Common myeloid progenitor, CD34-positive (primary cell): Measurements from ENCODE around the gene ZNRF2.

Experiments used
- CTCF ChIA-PET: fragments of 350-600 bp; sonication (Branson Sonifier 250); formaldehyde crosslinking; loops from one replicate; lab custom pipeline; 2021; ENCODE audit warnings: antibody characterized with exemption; lab: Charles Lee
- POLR2A ChIA-PET: fragments of 350-600 bp; sonication (Branson Sonifier 250); formaldehyde crosslinking; loops from one replicate; lab custom pipeline; 2021; ENCODE audit warnings: antibody characterized with exemption; lab: Charles Lee
- DNase-seq, 3 donors: peaks; one replicate each; pipeline versions ENCODE4 v3.0.0 to v3.0.0-alpha.2; 2013
- H3K27ac ChIP-seq, 2 experiments: 1 replicate in 1 of 2; 2 replicates in 1 of 2; pipeline ENCODE4 v1.7.0; 2013; ENCODE audit warnings: inconsistent platforms in 2 of 2, low read length in 2 of 2, mild to moderate bottlenecking in 2 of 2, low read depth in 1 of 2, moderate library complexity in 1 of 2; ENCODE audit not compliant: severe bottlenecking in 2 of 2, insufficient read depth in 1 of 2, poor library complexity in 1 of 2
- H3K27me3 ChIP-seq, 5 experiments: replicated peaks in 2 of 5; 1 replicate in 3 of 5; 2 replicates in 2 of 5; pipeline versions ENCODE4 v1.6.1 to v1.7.0; 2013; ENCODE audit warnings: low read length in 4 of 5, mild to moderate bottlenecking in 2 of 5, moderate library complexity in 2 of 5, inconsistent platforms in 1 of 5; ENCODE audit not compliant: insufficient read depth in 5 of 5, control insufficient read depth in 4 of 5
- H3K36me3 ChIP-seq, 4 experiments: 1 replicate in 2 of 4; 2 replicates in 2 of 4; pipeline versions ENCODE4 v1.6.1 to v1.7.0; 2013; ENCODE audit warnings: low read length in 3 of 4, control low read depth in 1 of 4, mild to moderate bottlenecking in 1 of 4; ENCODE audit not compliant: control insufficient read depth in 4 of 4, insufficient read depth in 4 of 4
- H3K4me1 ChIP-seq, 4 experiments: 1 replicate in 3 of 4; 2 replicates in 1 of 4; pipeline versions ENCODE4 v1.6.1 to v1.7.1; 2013; ENCODE audit warnings: low read length in 3 of 4, mild to moderate bottlenecking in 3 of 4, control low read depth in 1 of 4, inconsistent platforms in 1 of 4, moderate library complexity in 1 of 4; ENCODE audit not compliant: control insufficient read depth in 4 of 4, insufficient read depth in 4 of 4; ENCODE audit errors: control extremely low read depth in 1 of 4
- H3K4me3 ChIP-seq, 7 experiments: 1 replicate in 4 of 7; 2 replicates in 3 of 7; pipeline versions ENCODE4 v1.5.1 to v1.7.0; 2013; ENCODE audit warnings: mild to moderate bottlenecking in 7 of 7, low read length in 6 of 7, moderate library complexity in 6 of 7, inconsistent platforms in 2 of 7, low read depth in 2 of 7, control low read depth in 1 of 7; ENCODE audit not compliant: insufficient read depth in 4 of 7, control insufficient read depth in 1 of 7; ENCODE audit errors: extremely low read depth in 1 of 7
- H3K9me3 ChIP-seq, 5 experiments: 1 replicate in 4 of 5; 2 replicates in 1 of 5; pipeline versions ENCODE4 v1.6.1 to v1.7.1; 2013; ENCODE audit warnings: low read length in 4 of 5, mild to moderate bottlenecking in 2 of 5, inconsistent platforms in 1 of 5, low read depth in 1 of 5, moderate library complexity in 1 of 5; ENCODE audit not compliant: control insufficient read depth in 4 of 5, insufficient read depth in 2 of 5; ENCODE audit errors: control extremely low read depth in 1 of 5
- WGBS: methylation state at CpG from one replicate; pipeline ENCODE4 v1.1.5; 2013; ENCODE audit not compliant: insufficient coverage; 5-methylcytosine and 5-hydroxymethylcytosine counted together

ZNRF2 gene

DNA sequence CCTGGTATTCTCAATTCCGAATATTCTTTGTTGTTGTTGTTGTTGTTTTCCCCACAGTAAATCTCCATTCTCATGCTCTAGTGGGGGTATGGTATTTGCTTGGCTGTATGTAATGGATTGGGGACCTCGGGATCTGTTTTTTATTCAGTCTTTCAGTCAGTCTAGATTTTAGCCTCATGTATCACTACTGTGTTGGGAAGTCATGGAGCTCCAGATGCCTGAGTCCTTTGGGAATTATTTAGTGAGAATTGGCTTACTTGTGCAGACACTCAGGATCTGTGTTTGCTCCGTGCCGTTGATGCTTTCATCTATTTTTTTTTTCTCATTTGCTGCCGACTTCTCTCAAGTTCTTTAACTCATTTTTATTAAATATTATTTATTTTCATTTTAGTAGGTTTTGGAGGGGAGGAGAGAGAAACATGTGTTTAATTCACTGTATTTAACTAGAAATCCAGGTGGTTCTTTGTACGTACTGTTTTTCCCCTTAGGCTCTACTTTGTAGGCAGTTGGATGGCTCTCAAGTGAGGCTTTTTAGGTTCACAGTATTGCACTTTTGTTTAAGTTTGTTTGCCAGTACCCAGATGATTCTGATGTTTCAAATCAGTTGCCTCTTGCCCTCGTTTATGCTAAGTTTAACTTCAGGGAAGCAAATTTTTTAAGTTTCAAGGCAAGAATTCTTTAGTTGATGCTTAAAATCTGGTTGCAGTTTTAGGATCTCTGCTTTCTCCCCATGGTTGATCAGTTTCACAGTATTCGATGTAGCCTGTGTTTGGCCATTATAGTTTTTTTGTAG is 36.9 kb downstream of the ZNRF2 start:
- no peak for DNase-seq
- peaks cover 17 to 24% (median 20%) of the 10 kb centered on the region in 4 experiments for H3K4me1 ChIP-seq
- H3K27ac ChIP-seq, result peak overlapping the region; percentile 27 to 76
- 58% methylated on average over 4 of the region's 8 CpGs for WGBS
- no peaks in the 10 kb centered on the region for H3K9me3 ChIP-seq
- ChIA-PET CTCF (interaction anchor here (1.6 to 2.0 kb wide), 3 partner anchors 8 to 17 kb away, joined by 6 to 11 read pairs (median 9); no protein-coding TSS in a partner anchor), POLR2A (interaction anchor here (0.7 to 1.4 kb wide), 3 partner anchors 10 to 138 kb away, joined by 3 to 7 read pairs (median 5); no protein-coding TSS in a partner anchor)
- peaks cover 0 to 5% (median 2%) of the 10 kb centered on the region in 4 experiments for H3K36me3 ChIP-seq
- no peaks in the 10 kb centered on the region for H3K27me3 ChIP-seq
- H3K4me3 ChIP-seq, result peak overlapping the region in 5 of 7 experiments; percentile 27 to 71 (median 59)

- peaks cover 0 to 9% (median 4%) of the 10 kb centered on the region in 4 experiments for H3K36me3 ChIP-seq
- H3K27me3 ChIP-seq, result no peaks in the 10 kb centered on the region
- peak overlapping the region; percentile 27 to 76 for H3K27ac ChIP-seq
- H3K4me1 ChIP-seq, result peaks cover 17 to 22% (median 19%) of the 10 kb centered on the region in 4 experiments
- POLR2A ChIA-PET, result interaction anchor here (0.7 to 1.4 kb wide), 2 partner anchors 9 to 22 kb away, joined by 3 to 5 read pairs; no protein-coding TSS in a partner anchor
- CTCF ChIA-PET, result interaction anchor here (0.7 to 2.0 kb wide), 7 partner anchors 9 to 246 kb away, joined by 3 to 11 read pairs (median 6); no protein-coding TSS in a partner anchor
- WGBS, result no CpG with 5 or more reads among the region's 2 CpGs
- peak in 2 of 3 donors; percentile 55 to 66 for DNase-seq
- no peaks in the 10 kb centered on the region for H3K9me3 ChIP-seq
- H3K4me3 ChIP-seq, result peak overlapping the region in 5 of 7 experiments; percentile 27 to 71 (median 59)
Measured at GRCh38 chr7:30321882-30322192, 37.4 kb downstream of the ZNRF2 start.

GRCh38 chr7:30322271-30323005 is 38.0 kb downstream of the ZNRF2 start:
- Histone ChIP-seq H3K4me3 (peak overlapping the region in 4 of 7 experiments; percentile 33 to 71 (median 62)), H3K27me3 (no peaks in the 10 kb centered on the region), H3K9me3 (no peaks in the 10 kb centered on the region), H3K4me1 (peaks cover 14 to 22% (median 19%) of the 10 kb centered on the region in 4 experiments), H3K27ac (peak overlapping the region; percentile 41 to 76), H3K36me3 (peaks cover 0 to 9% (median 4%) of the 10 kb centered on the region in 4 experiments)
- 62% methylated on average over 3 of the region's 4 CpGs for WGBS
- ChIA-PET CTCF (interaction anchor here (0.6 to 2.0 kb wide), 11 partner anchors 8 to 247 kb away, joined by 3 to 11 read pairs (median 4); no protein-coding TSS in a partner anchor), POLR2A (interaction anchor here (0.7 to 1.4 kb wide), 3 partner anchors 9 to 22 kb away, joined by 3 to 5 read pairs (median 3); no protein-coding TSS in a partner anchor)
- peak in 2 of 3 donors; percentile 25 to 45 for DNase-seq

DNA sequence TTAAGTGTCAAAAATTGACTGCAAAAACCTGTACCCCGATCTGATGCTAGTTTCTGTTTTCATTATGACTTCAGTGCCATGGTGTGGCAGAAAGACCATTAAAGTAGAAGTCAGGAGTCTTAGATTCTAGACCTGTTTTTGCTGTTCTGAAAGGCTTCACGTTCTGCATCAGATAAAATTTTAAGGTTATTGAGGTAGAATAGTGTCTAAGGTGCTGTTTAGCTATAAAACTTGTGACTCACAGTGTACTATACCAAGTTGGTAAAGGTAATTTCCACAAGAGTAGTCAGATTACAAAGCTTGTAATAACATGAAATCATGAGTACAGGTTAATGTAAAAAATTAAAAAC is 38.6 kb downstream of the ZNRF2 start:
- peaks cover 0 to 9% (median 4%) of the 10 kb centered on the region in 4 experiments for H3K36me3 ChIP-seq
- peak in 2 of 3 donors; percentile 39 to 49 for DNase-seq
- CTCF ChIA-PET, result interaction anchor here (0.6 to 2.0 kb wide), 10 partner anchors 8 to 247 kb away, joined by 3 to 11 read pairs (median 4); no protein-coding TSS in a partner anchor
- peak overlapping the region; percentile 41 to 76 for H3K27ac ChIP-seq
- POLR2A ChIA-PET, result interaction anchor here (0.7 to 1.4 kb wide), 2 partner anchors 8 to 10 kb away, joined by 3 to 5 read pairs; no protein-coding TSS in a partner anchor
- no peaks in the 10 kb centered on the region for H3K9me3 ChIP-seq
- peaks cover 14 to 25% (median 19%) of the 10 kb centered on the region in 4 experiments for H3K4me1 ChIP-seq
- H3K4me3 ChIP-seq, result peak overlapping the region in 3 of 7 experiments; percentile 33 to 71 (median 65)
- no peaks in the 10 kb centered on the region for H3K27me3 ChIP-seq
- WGBS, result 17% methylated on average over 2 of the region's 2 CpGs

- CTCF ChIA-PET, result interaction anchor here (1.2 to 2.3 kb wide), 4 partner anchors 16 to 34 kb away, joined by 3 to 6 read pairs (median 4); no protein-coding TSS in a partner anchor
Measured at GRCh38 chr7:30327813-30328212, 43.4 kb downstream of the ZNRF2 start.

GRCh38 chr7:30328381-30328780 is 44.0 kb downstream of the ZNRF2 start:
- Histone ChIP-seq H3K27me3 (no peaks in the 10 kb centered on the region), H3K4me1 (peaks cover 8 to 18% (median 11%) of the 10 kb centered on the region in 4 experiments), H3K4me3 (no peak overlapping the region), H3K27ac (no peak overlapping the region), H3K9me3 (no peaks in the 10 kb centered on the region), H3K36me3 (peaks cover 0 to 9% (median 4%) of the 10 kb centered on the region in 4 experiments)
- DNase-seq, result no peak
- ChIA-PET POLR2A (interaction anchor here (1.2 kb wide), 1 partner anchor 23 kb away, joined by 3 read pairs; no protein-coding TSS in a partner anchor), CTCF (interaction anchor here (0.6 to 2.3 kb wide), 5 partner anchors 15 to 110 kb away, joined by 3 to 6 read pairs (median 3); no protein-coding TSS in a partner anchor)

More at GRCh38 chr7:30327813-30328212, 43.4 kb downstream of the ZNRF2 start:
- Histone ChIP-seq H3K4me3 (peak overlapping the region in 1 of 7 experiments; percentile 28), H3K27ac (no peak overlapping the region), H3K36me3 (peaks cover 0 to 9% (median 4%) of the 10 kb centered on the region in 4 experiments), H3K27me3 (no peaks in the 10 kb centered on the region), H3K4me1 (peaks cover 10 to 22% (median 15%) of the 10 kb centered on the region in 4 experiments), H3K9me3 (no peaks in the 10 kb centered on the region)
- WGBS, result no CpG with 5 or more reads among the region's 1 CpG
- POLR2A ChIA-PET, result interaction anchor here (1.2 kb wide), 1 partner anchor 23 kb away, joined by 3 read pairs; no protein-coding TSS in a partner anchor
- peak in 2 of 3 donors; percentile 37 to 51 for DNase-seq
